NCI-H510A (cell line): ENCODE data around the gene DPH2.

ENCODE experiments used
- DNase-seq: peaks from one replicate; lab custom pipeline; 2025; lab: John Stamatoyannopoulos, UW

The DPH2 gene

DNA sequence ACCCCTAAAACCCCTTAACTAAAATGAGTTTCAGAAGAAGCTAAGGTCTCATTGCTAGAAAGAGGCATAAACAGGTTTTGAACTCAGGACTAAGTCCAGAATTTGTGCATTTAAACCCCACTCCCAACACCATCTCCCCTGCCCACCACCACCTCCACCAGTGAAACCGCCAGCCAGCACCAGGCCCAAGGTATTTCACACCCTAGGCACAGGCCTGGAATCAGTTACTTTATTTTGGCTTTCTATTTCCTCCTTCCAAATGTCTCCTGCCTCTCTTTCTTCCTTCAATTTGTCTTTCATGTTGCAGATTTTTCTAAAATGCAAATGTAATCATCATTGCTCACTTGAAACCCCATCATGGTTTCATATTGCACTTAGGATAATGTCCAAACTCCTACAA, 24.9 kb upstream of the DPH2 start:
- DNase-seq, result no peak

GRCh38 chr1:43945674-43946235, 24.1 kb upstream of the DPH2 start:
- no peak for DNase-seq

DNA sequence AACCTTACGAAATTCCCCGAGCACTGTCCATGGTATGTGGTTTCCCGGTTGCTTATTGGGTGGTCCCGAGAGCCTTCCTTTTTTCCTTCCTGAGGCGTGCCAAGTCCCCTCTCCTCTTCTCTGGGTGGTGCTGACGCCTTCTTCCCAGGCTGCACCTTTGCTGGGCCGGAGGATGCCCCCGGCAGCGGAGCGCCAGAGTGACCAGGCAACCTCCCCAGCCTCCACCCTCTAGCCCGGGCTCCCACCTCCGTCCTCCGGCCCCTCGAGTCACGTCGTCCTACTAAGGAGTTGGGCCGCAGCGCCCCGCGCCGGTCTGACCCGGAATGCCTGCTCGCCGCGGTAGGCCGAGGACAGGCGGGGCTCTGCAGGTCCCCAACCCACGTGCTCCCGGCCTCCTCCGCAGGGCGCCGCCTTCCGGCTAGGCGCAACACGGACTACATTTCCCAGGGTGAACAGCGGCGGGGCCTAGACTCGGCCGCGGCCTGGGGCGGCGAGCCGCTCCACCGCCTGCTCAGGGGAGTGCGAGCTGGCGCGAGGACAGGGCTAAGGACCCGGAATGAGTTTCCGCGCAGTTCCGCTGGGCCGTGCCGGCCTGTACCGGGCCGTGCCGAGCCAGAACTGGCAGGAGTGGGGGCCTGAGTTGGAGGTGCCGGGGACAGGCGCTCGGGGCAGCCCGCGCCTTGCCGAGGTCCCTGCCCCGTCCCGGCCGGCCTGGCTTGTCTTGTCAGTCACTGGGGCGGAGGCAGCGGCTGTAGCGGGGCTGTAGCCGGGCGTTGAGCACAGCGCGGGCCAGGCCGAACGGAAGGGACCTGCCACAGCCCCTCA, 23.4 kb upstream of the DPH2 start, which contains the start of gene IPO13:
TSS of gene IPO13 (plus strand) at position 715 of the 825 bp plus-strand sequence. CDS start 651 bp downstream, outside the sequence.
- peak; percentile 100 for DNase-seq

GRCh38 chr1:43947061-43947873, 22.5 kb upstream of the DPH2 start:
- no peak for DNase-seq

DNA sequence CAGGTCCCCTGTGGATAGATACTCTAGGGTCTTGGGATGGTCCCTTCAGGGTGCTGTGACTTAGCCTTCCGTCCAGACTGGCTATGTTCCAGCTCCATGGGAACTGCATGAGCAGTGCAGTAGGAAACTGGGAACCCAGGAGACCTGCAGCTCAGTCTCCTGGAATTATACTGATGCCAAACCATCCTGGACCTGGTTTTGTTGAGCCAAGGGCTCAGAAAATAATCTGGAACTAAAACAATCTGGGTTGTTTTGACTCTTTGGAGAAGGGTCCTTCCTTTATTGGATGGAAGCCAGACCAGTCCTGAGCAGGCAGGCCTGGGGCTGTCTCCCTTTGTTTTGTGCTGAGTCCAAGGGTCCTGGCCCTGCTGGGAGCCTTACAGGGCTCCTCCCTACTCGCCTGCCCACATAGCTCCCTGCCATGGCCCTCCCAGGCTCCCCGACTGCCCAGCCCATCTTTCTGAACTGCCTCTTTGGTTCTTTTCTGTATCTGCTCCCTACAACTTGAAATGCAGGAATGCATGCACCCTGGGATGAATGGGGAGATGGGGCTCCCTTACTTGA, 21.9 kb upstream of the DPH2 start:
- no peak for DNase-seq

DNA sequence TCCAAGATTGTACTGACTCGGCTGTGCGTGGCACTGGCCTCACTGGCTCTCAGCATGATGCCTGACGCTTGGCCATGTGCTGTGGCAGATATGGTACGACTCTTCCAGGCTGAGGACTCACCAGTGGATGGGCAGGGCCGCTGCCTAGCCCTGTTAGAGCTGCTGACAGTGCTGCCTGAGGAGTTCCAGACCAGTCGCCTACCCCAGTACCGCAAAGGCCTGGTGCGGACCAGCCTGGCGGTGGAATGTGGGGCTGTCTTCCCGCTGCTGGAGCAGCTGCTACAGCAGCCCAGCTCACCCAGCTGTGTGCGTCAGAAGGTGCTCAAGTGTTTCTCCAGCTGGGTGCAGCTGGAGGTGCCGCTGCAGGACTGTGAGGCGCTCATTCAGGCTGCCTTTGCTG, 20.1 kb upstream of the DPH2 start:
- peak; percentile 98 for DNase-seq

DNA sequence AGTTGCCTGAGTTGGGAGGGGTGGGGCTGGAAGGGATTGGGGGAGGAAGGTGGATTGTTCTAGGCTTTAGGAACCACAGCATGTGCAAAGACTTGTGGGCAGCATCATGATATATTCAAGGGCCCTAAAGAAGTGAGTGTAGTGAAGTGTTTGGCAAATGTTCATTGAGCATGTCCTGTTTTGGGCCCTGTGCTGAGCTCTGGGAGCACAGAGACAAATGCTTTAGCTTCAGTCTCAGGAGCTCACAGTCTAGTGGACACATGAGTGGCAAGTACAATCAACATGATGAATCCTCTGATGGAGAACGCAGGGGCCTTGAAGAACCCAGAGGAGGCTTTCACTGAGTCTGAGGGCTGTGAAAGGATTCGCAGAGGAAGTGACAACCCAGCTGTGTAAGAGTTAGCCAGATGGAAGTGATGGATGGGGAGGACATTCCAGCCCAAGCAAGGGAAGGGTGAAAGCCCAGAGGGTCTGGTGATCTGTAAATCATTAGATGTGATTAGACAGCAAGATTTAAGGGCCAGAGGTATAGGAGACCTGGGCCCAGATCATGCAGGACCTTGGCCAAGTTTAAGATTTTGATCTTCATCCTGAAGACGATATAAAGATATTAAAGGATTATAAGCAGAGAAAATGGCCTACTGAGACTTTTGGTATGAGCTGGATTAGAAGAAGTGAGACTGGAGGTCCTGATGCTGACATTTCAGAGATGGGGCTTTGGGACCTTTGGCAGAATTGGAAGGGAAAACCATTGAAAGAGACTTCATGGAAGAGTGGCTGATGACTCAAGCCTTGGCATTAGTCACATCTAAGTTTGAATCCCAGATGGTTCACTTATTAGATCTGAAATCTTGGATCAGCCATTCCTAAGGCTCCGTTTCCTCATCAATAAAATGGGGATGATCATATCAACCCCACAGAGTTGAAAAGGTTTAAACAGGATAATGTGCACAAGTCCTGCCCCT, 18.5 kb upstream of the DPH2 start:
- no peak for DNase-seq

DNA sequence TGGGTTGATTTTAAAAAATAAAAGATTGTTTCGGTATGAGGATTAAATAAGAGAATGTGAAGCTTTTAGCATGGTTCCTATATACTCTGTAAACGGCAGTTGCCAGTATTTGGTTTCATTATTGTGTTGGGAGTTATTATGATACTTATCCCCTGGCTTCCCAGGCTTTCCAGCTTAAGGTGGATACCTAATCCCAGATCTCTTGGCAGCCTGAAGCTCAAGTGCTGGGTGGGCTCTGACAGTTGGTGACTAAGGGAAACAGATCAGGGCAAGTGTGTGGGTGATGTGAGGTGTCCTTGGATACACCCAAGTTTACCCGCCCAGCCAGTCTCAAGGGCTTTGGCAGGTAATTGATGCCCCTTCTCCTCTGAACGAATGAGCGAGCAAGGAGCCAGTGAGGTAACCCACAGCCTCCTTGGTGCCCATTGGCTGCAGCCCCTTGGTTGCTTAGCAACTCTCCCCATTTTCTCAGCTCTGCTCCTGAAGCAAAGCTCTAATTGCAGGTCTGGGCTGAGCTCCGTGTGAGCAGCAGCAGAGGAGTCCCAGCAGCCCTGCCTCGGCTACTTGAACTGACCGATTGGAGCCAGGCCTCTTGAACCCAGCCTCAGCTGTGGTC, 17.0 kb upstream of the DPH2 start:
- peak; percentile 94 for DNase-seq

DNA sequence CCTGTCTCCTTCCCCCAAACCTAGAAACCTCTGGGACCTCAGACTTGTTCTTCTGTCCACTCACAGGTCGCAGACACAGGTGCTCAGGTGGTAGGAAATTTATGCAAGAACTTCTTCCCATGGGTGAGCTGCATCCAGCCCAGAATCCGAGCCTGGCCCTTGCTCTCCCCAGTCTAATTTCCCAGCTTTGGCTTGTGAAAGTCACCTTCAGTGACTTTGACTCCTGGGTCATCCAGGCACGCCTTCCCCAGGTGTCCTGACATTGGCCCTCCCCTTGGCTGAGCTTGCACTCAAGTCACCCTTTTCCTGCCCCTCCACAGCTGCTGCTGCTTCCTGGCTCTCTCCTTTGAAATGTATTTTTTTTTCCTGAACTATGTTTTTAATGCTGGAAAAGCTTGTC, 16.4 kb upstream of the DPH2 start:
- DNase-seq, result peak; percentile 51

- DNase-seq, result no peak
Observed at GRCh38 chr1:43954036-43954435, 15.8 kb upstream of the DPH2 start.

DNA sequence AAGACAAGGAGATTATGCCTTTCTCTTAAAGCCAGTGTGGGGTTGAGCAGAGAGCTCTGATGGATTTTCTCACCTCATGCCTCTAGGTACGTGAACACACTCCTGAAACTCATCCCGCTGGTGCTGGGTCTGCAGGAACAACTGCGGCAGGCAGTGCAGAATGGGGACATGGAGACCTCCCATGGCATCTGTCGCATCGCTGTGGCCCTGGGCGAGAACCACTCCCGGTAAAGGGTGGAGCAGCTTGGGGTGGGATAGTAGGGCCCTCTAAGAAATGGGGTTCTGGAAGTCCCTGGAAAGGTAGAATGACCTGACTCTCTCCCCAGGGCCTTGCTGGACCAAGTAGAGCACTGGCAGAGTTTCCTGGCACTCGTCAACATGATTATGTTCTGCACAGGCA, 13.6 kb upstream of the DPH2 start:
- no peak for DNase-seq

DNA sequence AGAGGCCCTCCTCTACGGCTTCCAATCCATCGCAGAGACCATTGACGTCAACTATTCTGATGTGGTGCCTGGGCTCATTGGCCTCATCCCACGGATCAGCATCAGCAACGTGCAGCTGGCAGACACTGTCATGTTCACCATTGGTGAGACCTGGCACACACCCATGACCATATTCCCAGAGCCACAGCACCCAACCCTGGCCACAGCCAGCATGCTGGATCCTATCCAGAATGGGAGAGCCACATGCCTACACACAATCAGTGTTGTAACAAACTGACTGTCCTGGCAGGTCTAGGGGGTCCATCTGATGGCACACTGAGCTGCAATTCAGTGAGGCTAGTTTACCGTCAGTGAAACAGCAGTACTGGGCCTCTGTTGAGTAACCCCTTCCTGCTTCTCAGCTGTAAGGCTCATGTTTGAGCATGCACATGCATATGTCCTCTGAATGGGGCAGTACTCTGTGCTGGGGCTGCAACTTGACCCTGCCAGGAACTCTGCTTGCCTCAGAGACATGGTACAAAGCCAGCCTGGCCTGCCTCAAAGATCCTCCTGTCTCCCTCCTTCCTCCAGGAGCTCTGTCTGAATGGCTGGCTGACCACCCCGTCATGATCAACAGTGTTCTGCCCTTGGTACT, 12.3 kb upstream of the DPH2 start:
- DNase-seq, result no peak

DNA sequence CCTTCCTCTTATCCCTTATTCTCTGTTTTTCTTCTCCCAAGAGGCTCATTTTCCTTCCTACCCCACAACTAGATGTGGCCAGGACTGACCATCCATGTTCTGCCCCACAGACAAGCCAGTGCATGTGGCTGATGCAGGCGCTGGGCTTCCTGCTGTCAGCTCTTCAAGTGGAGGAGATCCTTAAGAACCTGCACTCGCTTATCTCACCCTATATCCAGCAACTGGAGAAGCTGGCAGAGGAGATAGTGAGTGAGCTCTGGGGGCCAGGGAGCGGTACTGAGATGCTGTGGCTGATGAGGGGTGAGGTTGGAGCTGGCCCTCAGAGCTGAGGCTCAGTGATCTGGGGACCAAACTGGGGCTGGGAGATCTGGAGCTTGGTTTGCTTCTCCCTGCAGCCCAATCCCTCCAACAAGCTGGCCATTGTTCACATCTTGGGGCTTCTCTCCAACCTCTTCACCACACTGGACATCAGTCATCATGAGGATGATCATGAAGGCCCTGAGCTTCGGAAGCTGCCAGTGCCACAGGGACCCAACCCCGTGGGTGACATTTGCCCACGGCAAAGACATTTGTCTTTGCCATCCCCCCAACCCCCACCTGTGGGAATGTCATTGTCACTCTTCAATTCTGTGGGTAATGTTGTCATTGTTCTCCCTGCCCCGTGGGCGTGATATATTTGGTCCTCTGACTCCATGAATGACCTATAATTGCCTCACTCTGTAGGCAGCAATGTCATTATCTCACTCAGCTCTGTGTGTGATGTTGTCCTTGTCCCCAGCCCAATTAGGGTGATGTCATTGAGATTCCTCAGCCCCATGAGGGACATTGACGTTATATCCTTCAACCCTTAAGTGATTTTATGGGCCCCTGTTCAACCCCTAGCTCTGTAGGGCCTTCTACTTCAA, 11.2 kb upstream of the DPH2 start:
- DNase-seq, result no peak

DNA sequence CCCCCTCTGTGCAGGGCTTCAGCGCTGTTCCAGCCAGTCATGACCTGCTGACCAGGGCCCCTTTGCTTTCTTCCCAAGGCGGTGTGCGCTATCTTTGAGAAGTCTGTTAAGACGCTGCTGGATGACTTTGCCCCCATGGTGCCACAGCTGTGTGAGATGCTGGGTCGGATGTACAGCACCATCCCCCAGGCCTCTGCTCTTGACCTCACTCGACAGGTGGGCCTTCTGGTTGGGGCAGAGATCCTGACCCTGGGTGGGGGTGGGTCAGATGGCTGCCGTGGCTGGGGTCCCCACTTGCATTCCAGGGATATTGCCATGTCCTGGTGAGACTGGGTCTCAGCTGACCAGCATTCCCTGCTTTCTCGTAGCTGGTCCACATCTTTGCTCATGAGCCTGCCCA, 9.0 kb upstream of the DPH2 start:
- DNase-seq, result no peak

GRCh38 chr1:43961692-43962091, 8.1 kb upstream of the DPH2 start:
- no peak for DNase-seq

- no peak for DNase-seq
Observed at GRCh38 chr1:43962324-43962723, 7.5 kb upstream of the DPH2 start.

DNA sequence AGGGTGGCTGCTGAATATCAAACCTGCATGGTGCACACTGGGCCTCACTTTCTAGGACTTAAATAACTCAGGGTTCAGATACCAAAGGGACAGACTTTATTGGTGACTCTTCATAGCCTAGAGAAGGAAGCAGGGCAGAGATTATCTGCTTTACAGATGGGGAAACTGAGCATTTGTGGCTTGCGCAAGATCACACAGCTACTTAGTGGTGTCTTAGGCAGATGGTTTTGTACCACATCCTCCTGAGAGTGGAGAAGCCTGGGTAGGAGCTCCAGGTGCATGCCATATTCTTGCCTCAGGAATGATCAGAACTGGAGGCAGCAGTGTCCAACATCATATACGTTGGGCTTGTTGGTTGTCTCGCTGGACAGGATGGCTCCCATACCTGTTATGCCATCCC, 6.8 kb upstream of the DPH2 start:
- DNase-seq, result no peak

GRCh38 chr1:43963890-43964289, 5.9 kb upstream of the DPH2 start:
- no peak for DNase-seq

DNA sequence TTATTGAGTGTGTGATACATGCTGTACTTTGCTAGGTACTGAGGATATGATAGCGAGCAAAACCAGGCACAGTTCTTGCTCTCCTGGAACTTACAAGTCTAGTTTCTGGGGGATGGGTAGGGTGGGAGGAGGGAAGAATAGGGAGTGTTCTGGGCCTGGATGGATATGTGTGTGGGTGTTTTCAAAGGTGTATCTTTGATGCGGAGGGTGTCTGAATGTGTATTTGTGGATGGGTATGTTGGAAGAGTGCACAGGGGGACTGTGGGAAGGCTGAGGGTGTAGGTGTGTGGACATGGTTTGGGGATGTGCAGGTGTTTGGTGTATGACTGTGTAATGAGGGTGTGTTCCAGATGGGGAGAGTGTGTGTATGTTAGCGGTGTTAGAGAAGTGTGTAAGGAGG, 4.5 kb upstream of the DPH2 start:
- DNase-seq, result no peak
